OCI-LY1 (cell line): ENCODE results near the gene RPL12.

Source experiments
- H2AFZ ChIP-seq: fragments of 200-600 bp; sonication (generic), shearing (Covaris generic); 2 replicates; pipeline ENCODE4 v1.6.0; 2014; ENCODE audit warnings: antibody characterized with exemption, mild to moderate bottlenecking, low read length
- H3F3A ChIP-seq: fragments of 200-600 bp; sonication (generic), shearing (Covaris generic); 2 replicates; pipeline ENCODE4 v1.6.0; 2014; ENCODE audit warnings: mild to moderate bottlenecking, antibody characterized with exemption, low read length, moderate library complexity; ENCODE audit not compliant: insufficient read depth
- H3K27ac ChIP-seq: fragments of 200-600 bp; sonication (generic); 2 replicates; pipeline ENCODE4 v1.5.1; 2014; ENCODE audit warnings: low read length, mixed run types, mild to moderate bottlenecking, low read depth; ENCODE audit not compliant: poor library complexity, severe bottlenecking
- H3K27me3 ChIP-seq: fragments of 200-600 bp; sonication (generic); 2 replicates; pipeline ENCODE4 v1.6.0; 2014; ENCODE audit warnings: antibody characterized with exemption, mild to moderate bottlenecking, low read length, moderate library complexity; ENCODE audit not compliant: insufficient read depth
- H3K36me3 ChIP-seq: fragments of 200-600 bp; sonication (generic); 2 replicates; pipeline ENCODE4 v1.6.1; 2014; ENCODE audit warnings: mild to moderate bottlenecking, antibody characterized with exemption, low read length, moderate library complexity, mixed read lengths; ENCODE audit not compliant: insufficient read depth
- H3K4me1 ChIP-seq: fragments of 200-600 bp; sonication (generic); 2 replicates; pipeline ENCODE4 v1.5.1; 2014; ENCODE audit warnings: mild to moderate bottlenecking, low read length, moderate library complexity; ENCODE audit not compliant: insufficient read depth, severe bottlenecking
- H3K4me2 ChIP-seq: fragments of 200-600 bp; sonication (generic), shearing (Covaris generic); 2 replicates; pipeline ENCODE4 v1.6.1; 2014; ENCODE audit warnings: low read length
- H3K4me3 ChIP-seq: fragments of 200-600 bp; sonication (generic); 2 replicates; pipeline ENCODE4 v1.5.1; 2014; ENCODE audit warnings: low read length, low read depth, mild to moderate bottlenecking, mixed read lengths; ENCODE audit not compliant: poor library complexity, severe bottlenecking
- H3K79me2 ChIP-seq: fragments of 200-600 bp; shearing (Covaris generic); 2 replicates; pipeline ENCODE4 v1.6.1; 2016; ENCODE audit warnings: mixed run types, low read length, mixed read lengths; ENCODE audit not compliant: insufficient read depth
- H3K9ac ChIP-seq: fragments of 200-600 bp; sonication (generic), shearing (Covaris generic); 2 replicates; pipeline ENCODE4 v1.6.1; 2014; ENCODE audit warnings: mild to moderate bottlenecking, low read length, mixed read lengths
- H3K9me2 ChIP-seq: fragments of 200-600 bp; sonication (generic), shearing (Covaris generic); 2 replicates; pipeline ENCODE4 v1.6.1; 2014; ENCODE audit warnings: low read depth, mild to moderate bottlenecking, low read length, mixed read lengths
- H3K9me3 ChIP-seq: fragments of 200-600 bp; shearing (Covaris generic); 2 replicates; pipeline ENCODE4 v1.6.1; 2014; ENCODE audit warnings: low read length, mixed read lengths
- H4K20me1 ChIP-seq: fragments of 200-600 bp; sonication (generic), shearing (Covaris generic); 2 replicates; pipeline ENCODE4 v1.6.0; 2016; ENCODE audit warnings: mild to moderate bottlenecking, low read length; ENCODE audit not compliant: insufficient read depth
- EZH2 ChIP-seq: fragments of 200-600 bp; sonication (generic), shearing (Covaris generic); IDR thresholded peaks from 2 replicates; pipeline ENCODE4 v1.8.0; 2017; ENCODE audit warnings: borderline replicate concordance, mixed run types, mild to moderate bottlenecking, antibody characterized with exemption, low read length, moderate library complexity, mixed read lengths
- TF ChIP-seq, protein P1 (sequence below): fragments of 200-600 bp; sonication (generic), shearing (Covaris generic); IDR thresholded peaks from 2 replicates; pipeline ENCODE4 v1.5.1; 2017; ENCODE audit warnings: mild to moderate bottlenecking, antibody characterized with exemption, low read length, moderate library complexity, mixed read lengths

The RPL12 gene

DNA sequence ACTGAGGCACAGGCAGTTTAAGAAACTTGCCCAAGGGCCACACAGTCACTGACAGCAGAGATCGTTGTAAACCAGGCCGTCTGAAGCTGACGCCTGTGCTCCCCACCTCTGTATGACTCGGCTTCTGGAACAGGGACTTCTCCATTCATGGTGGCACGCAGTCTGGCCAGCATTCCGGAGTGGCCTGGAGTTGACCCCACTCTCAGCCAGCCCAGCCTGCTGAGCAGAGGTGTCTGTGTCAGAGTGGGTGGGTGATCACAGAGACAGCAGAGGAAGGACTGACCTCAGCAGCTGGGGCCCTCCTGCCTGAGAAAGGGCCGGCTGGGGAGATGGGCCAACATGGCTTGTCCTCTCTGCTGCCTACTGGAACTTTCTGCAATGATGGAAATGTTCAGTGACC lies 12.7 kb upstream of the RPL12 start:
- TF ChIP-seq, protein P1, sequence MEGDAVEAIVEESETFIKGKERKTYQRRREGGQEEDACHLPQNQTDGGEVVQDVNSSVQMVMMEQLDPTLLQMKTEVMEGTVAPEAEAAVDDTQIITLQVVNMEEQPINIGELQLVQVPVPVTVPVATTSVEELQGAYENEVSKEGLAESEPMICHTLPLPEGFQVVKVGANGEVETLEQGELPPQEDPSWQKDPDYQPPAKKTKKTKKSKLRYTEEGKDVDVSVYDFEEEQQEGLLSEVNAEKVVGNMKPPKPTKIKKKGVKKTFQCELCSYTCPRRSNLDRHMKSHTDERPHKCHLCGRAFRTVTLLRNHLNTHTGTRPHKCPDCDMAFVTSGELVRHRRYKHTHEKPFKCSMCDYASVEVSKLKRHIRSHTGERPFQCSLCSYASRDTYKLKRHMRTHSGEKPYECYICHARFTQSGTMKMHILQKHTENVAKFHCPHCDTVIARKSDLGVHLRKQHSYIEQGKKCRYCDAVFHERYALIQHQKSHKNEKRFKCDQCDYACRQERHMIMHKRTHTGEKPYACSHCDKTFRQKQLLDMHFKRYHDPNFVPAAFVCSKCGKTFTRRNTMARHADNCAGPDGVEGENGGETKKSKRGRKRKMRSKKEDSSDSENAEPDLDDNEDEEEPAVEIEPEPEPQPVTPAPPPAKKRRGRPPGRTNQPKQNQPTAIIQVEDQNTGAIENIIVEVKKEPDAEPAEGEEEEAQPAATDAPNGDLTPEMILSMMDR, result no peak
- no peak for TF ChIP-seq EZH2
- Histone ChIP-seq H3K4me1 (no peaks in the 10 kb centered on the region), H3K4me3 (no peak overlapping the region), H2AFZ (no peak overlapping the region), H3K9me3 (no peaks in the 10 kb centered on the region), H3K9me2 (no peaks in the 10 kb centered on the region), H4K20me1 (no peaks in the 10 kb centered on the region), H3K36me3 (peaks cover 42% of the 10 kb centered on the region), H3K27ac (no peak overlapping the region), H3K4me2 (no peak overlapping the region), H3K27me3 (no peaks in the 10 kb centered on the region), H3F3A (no peaks in the 10 kb centered on the region), H3K9ac (no peak overlapping the region), H3K79me2 (no peaks in the 10 kb centered on the region)

GRCh38 chr9:127463382-127463781 lies 12.2 kb upstream of the RPL12 start:
- H3K9ac ChIP-seq, result no peak overlapping the region
- no peaks in the 10 kb centered on the region for H3K27me3 ChIP-seq
- no peaks in the 10 kb centered on the region for H3K9me2 ChIP-seq
- no peaks in the 10 kb centered on the region for H3K79me2 ChIP-seq
- H3K4me2 ChIP-seq, result no peak overlapping the region
- no peaks in the 10 kb centered on the region for H3K4me1 ChIP-seq
- no peaks in the 10 kb centered on the region for H4K20me1 ChIP-seq
- peaks cover 46% of the 10 kb centered on the region for H3K36me3 ChIP-seq
- H3K9me3 ChIP-seq, result no peaks in the 10 kb centered on the region
- no peak for TF ChIP-seq EZH2
- TF ChIP-seq, protein P1, result no peak
- H3F3A ChIP-seq, result no peaks in the 10 kb centered on the region
- no peak overlapping the region for H3K27ac ChIP-seq
- no peak overlapping the region for H2AFZ ChIP-seq
- H3K4me3 ChIP-seq, result no peak overlapping the region

DNA sequence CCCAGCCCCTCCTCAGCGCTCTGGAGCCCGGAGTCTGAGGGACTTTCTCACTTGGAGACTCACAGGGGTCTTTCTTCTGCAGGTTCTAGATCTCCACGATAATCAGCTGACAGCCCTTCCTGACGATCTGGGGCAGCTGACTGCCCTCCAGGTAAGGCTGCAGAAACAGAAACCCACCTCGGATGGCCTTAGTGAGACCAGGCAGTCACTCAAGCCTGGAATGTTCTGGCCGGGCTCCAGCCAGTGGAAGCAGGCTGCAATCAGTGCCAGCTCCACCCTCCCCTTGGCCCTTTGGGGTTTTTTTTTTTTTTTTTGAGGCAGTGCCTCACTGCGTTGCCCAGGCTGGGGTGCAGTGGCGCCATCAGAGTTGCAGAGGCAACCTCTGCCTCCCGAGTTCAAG lies 7.7 kb upstream of the RPL12 start:
- Histone ChIP-seq H3K27me3 (no peaks in the 10 kb centered on the region), H3K27ac (no peak overlapping the region), H3K9me3 (no peaks in the 10 kb centered on the region), H3K36me3 (peaks cover 45% of the 10 kb centered on the region), H3K4me2 (no peak overlapping the region), H3F3A (no peaks in the 10 kb centered on the region), H3K9ac (no peak overlapping the region), H3K79me2 (no peaks in the 10 kb centered on the region), H2AFZ (no peak overlapping the region), H3K4me3 (no peak overlapping the region), H4K20me1 (no peaks in the 10 kb centered on the region), H3K4me1 (peaks cover 10% of the 10 kb centered on the region), H3K9me2 (no peaks in the 10 kb centered on the region)
- no peak for TF ChIP-seq EZH2
- TF ChIP-seq, protein P1, result no peak
